Ovary (tissue), 9 donors: ENCODE data around the gene GLP1R. TPM values are rescaled to one million over a fixed set of nuclear protein-coding genes. Genes with fewer than 3 reads are reported as not detected.

ENCODE experiments used
- DNase-seq, 5 donors: peaks; one replicate each; pipeline ENCODE4 v3.0.0-alpha.2; 2019 to 2020
- H3K27ac ChIP-seq, 2 donors: fragments of 200-600 bp; one replicate each; pipeline versions ENCODE4 v1.5.1 to v1.8.0; 2019 to 2022
- H3K27me3 ChIP-seq: fragments of 200-600 bp; one replicate; pipeline ENCODE4 v1.8.0; 2022
- H3K36me3 ChIP-seq: fragments of 200-600 bp; sonication (generic); one replicate; pipeline ENCODE4 v1.5.1; 2019
- H3K4me1 ChIP-seq: one replicate; pipeline ENCODE4 v1.8.1; 2013; ENCODE audit warnings: mild to moderate bottlenecking, moderate library complexity; ENCODE audit not compliant: insufficient read depth
- H3K4me3 ChIP-seq: fragments of 200-600 bp; sonication (generic); one replicate; pipeline ENCODE4 v1.5.1; 2017
- H3K9me3 ChIP-seq, 2 donors: fragments of 200-600 bp in 1 of 2; sonication (generic) in 1 of 2; one replicate each; pipeline versions ENCODE4 v1.5.1 to v1.8.1; 2013 to 2019; ENCODE audit warnings: mild to moderate bottlenecking in 1 of 2, moderate library complexity in 1 of 2
- CTCF ChIP-seq, 3 donors: fragments of 450-650 bp in 2 of 3; fragments of 200-600 bp in 1 of 3; IDR thresholded peaks; one replicate each; pipeline versions ENCODE4 v1.5.1 to v1.8.0; 2016 to 2022; ENCODE audit warnings: antibody characterized with exemption in 3 of 3, mild to moderate bottlenecking in 1 of 3
- EP300 ChIP-seq: sonication (generic); formaldehyde crosslinking; IDR thresholded peaks from one replicate; pipeline ENCODE4 v1.6.1; 2017; ENCODE audit warnings: antibody characterized with exemption
- POLR2A ChIP-seq: fragments of 450-650 bp; IDR thresholded peaks from one replicate; pipeline ENCODE4 v1.6.1; 2017; ENCODE audit warnings: antibody characterized with exemption, mild to moderate bottlenecking, moderate library complexity
- whole genome bisulfite sequencing, 3 donors: extraction: QIAGEN DNeasy Blood & Tissue Kit in 1 of 3; methylation state at CpG; one replicate each; pipeline versions ENCODE4 v1.1.5 to v1.1.7; 2013 to 2017; 5-methylcytosine and 5-hydroxymethylcytosine counted together
- intact Hi-C, 4 donors: fragments of 100-400 bp; cut with DNase I; formaldehyde crosslinking; loops; one replicate each; pipeline versions ENCODE4 v1.11.0 to v1.15.1; 2022 to 2023
- polyA plus RNA-seq, 2 donors: library from polyadenylated mRNA; stranded (reverse); fragments of 200-250 nt in 1 of 2; fragments of 350-450 nt in 1 of 2; fragmentation: Illumina TruSeq in 1 of 2; extraction: RNeasy Lipid Tissue Mini Kit (QIAGEN cat#74804) in 1 of 2; gene quantifications; one replicate each; pipeline ENCODE4 v1.2.3, GENCODE V29; 2013 to 2014
- total RNA-seq, 7 donors: library from RNA; depleted of rRNA in 2 of 7; stranded (reverse); fragments of >200 nt in 2 of 7; fragmentation: NEBNext Ultra II Directional in 3 of 7; extraction: Animal tissue kit (Norgen Biotek cat#: 25700) in 3 of 7; gene quantifications; one replicate each; pipeline versions ENCODE4 v1.1.0 to v1.2.4, GENCODE V29; 2016 to 2023
- donor health status: DM: no; HTN: no; CAD: no; lungs with moderate emphysema.
- donor health status: DM: no; HTN: no; CAD: no.
- donor health status: Bipolar disorder and iron deficiency.
- donor health status: DM: yes; HTN: yes; CAD: no.
- donor health status: DM: no; HTN: no; CAD: no.
- donor health status: DM: yes; HTN: yes; CAD: no.

GLP1R gene
- total and polyA plus RNA-seq, 9 donors = 0.08 TPM; not detected in 8

- intact Hi-C loops = no loop called here
- no peaks in the 10 kb centered on the region for H3K9me3 ChIP-seq
These were observed 31.6 kb upstream of the GLP1R start for GRCh38 chr6:39016839-39017546.

DNA sequence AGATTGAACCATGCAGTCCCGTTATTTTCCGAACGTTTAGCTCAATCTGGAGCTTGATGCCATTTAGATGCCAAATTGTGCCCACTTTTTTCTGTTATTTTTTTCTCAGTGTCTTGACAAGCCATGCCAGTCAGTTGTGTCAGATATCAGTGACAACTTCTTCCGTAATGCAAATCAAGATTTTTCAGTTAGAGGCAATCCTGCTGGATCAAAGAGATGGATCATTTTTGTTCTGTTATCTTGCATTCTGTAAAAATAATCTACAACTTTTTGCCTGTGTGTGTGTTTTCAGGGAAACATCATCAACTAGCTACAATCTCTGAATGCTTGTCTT is 31.1 kb upstream of the GLP1R start:
- intact Hi-C loops = no loop called here
- no peaks in the 10 kb centered on the region for H3K4me1 ChIP-seq
- no peak for TF ChIP-seq CTCF (IDR thresholded peaks at IDR 0.05)
- TF ChIP-seq POLR2A = no peak
- no peak for TF ChIP-seq EP300
- no peak overlapping the region for H3K27ac ChIP-seq
- no peaks in the 10 kb centered on the region for H3K27me3 ChIP-seq
- WGBS, 3 donors = 65 to 77% (median 70%) methylated on average over 4 of the region's 4 CpGs
- H3K4me3 ChIP-seq = no peak overlapping the region
- no peaks in the 10 kb centered on the region for H3K9me3 ChIP-seq
- no peak for DNase-seq
- no peaks in the 10 kb centered on the region for H3K36me3 ChIP-seq

More at GRCh38 chr6:39016839-39017546, 31.6 kb upstream of the GLP1R start:
- 83 to 87% (median 85%) methylated on average over 7 of the region's 7 CpGs for WGBS, 3 donors
- DNase-seq = no peak
- H3K4me3 ChIP-seq = no peak overlapping the region
- no peaks in the 10 kb centered on the region for H3K4me1 ChIP-seq
- no peaks in the 10 kb centered on the region for H3K36me3 ChIP-seq
- no peaks in the 10 kb centered on the region for H3K27me3 ChIP-seq
- H3K27ac ChIP-seq = no peak overlapping the region
- no peak for TF ChIP-seq POLR2A
- no peak for TF ChIP-seq EP300
- TF ChIP-seq CTCF (IDR thresholded peaks at IDR 0.05) = no peak

- TF ChIP-seq POLR2A = no peak
- no peak for TF ChIP-seq CTCF (IDR thresholded peaks at IDR 0.05)
- TF ChIP-seq EP300 = no peak
- H3K4me1 ChIP-seq = no peaks in the 10 kb centered on the region
- DNase-seq = no peak
- no peaks in the 10 kb centered on the region for H3K27me3 ChIP-seq
- 46 to 52% (median 47%) methylated on average over 5 of the region's 5 CpGs for WGBS, 3 donors
- no peak overlapping the region for H3K4me3 ChIP-seq
- H3K27ac ChIP-seq = no peak overlapping the region
- no peaks in the 10 kb centered on the region for H3K36me3 ChIP-seq
- H3K9me3 ChIP-seq = no peaks in the 10 kb centered on the region
- intact Hi-C loops = no loop called here
These were observed 30.5 kb upstream of the GLP1R start for GRCh38 chr6:39018103-39018502.

GRCh38 chr6:39020136-39020535 is 28.4 kb upstream of the GLP1R start:
- Histone ChIP-seq H3K27me3 (no peaks in the 10 kb centered on the region), H3K27ac (no peak overlapping the region), H3K36me3 (no peaks in the 10 kb centered on the region), H3K9me3 (no peaks in the 10 kb centered on the region), H3K4me1 (no peaks in the 10 kb centered on the region), H3K4me3 (no peak overlapping the region)
- DNase-seq = no peak
- TF ChIP-seq EP300 (no peak), CTCF (IDR thresholded peaks at IDR 0.05) (no peak), POLR2A (no peak)
- intact Hi-C loops = no loop called here
- WGBS, 3 donors = 62 to 74% (median 62%) methylated on average over 2 of the region's 2 CpGs
